Caco-2 (cell line): ENCODE data around the gene PDE11A. TPM values are rescaled to one million over a fixed set of nuclear protein-coding genes. Genes with fewer than 3 reads are reported as not detected.

Experiments used
- BruUV-seq: library from RNA; stranded (reverse); fragments of 400-500 nt; replicated peaks from 2 replicates; lab custom pipeline; 2021; lab: Mats Ljungman, UMichigan
- CTCF ChIA-PET: fragments of 300-600 bp; sonication (Branson Sonifier 250); formaldehyde crosslinking; loops from one replicate; lab custom pipeline; 2022; ENCODE audit warnings: antibody characterized with exemption; lab: Charles Lee
- POLR2A ChIA-PET: fragments of 300-600 bp; sonication (Branson Sonifier 250); formaldehyde crosslinking; loops from one replicate; lab custom pipeline; 2022; ENCODE audit warnings: antibody characterized with exemption; lab: Charles Lee
- DNase-seq, 2 experiments: peaks; one replicate each; pipeline versions ENCODE4 v3.0.0 to v3.0.0-alpha.2; 2020 to 2022
- H3K27me3 ChIP-seq: replicated peaks from 2 replicates; pipeline ENCODE4 v1.6.0; 2011; ENCODE audit warnings: low read length; ENCODE audit not compliant: control insufficient read depth, insufficient read depth
- H3K36me3 ChIP-seq: 2 replicates; pipeline ENCODE4 v1.5.1; 2011; ENCODE audit warnings: low read length; ENCODE audit not compliant: control insufficient read depth, insufficient read depth
- H3K4me1 ChIP-seq: fragments of 250-450 bp; sonication (Bioruptor Pico); 2 replicates; pipeline ENCODE4 v1.5.1; 2020; ENCODE audit warnings: mild to moderate bottlenecking
- H3K4me3 ChIP-seq: 2 replicates; pipeline ENCODE4 v1.5.1; 2011; ENCODE audit warnings: low read depth, mild to moderate bottlenecking, control low read depth, low read length
- H3K9me3 ChIP-seq: fragments of 250-450 bp; sonication (Bioruptor Pico); 2 replicates; pipeline ENCODE4 v1.5.1; 2020; ENCODE audit warnings: mild to moderate bottlenecking, moderate library complexity
- H3K27ac Mint-ChIP-seq: one replicate; pipeline ENCODE4 v1.8.0; 2022; ENCODE audit warnings: mixed read lengths; ENCODE audit not compliant: unreplicated experiment
- H3K27me3 Mint-ChIP-seq: one replicate; pipeline ENCODE4 v1.8.0; 2022; ENCODE audit warnings: mixed read lengths; ENCODE audit not compliant: insufficient read depth, unreplicated experiment
- H3K36me3 Mint-ChIP-seq: one replicate; pipeline ENCODE4 v1.8.0; 2022; ENCODE audit warnings: mild to moderate bottlenecking, mixed read lengths; ENCODE audit not compliant: insufficient read depth, unreplicated experiment
- H3K4me1 Mint-ChIP-seq: one replicate; pipeline ENCODE4 v1.8.0; 2022; ENCODE audit warnings: low read depth, mixed read lengths; ENCODE audit not compliant: unreplicated experiment
- H3K4me3 Mint-ChIP-seq: one replicate; pipeline ENCODE4 v1.8.0; 2022; ENCODE audit warnings: mild to moderate bottlenecking, moderate library complexity, mixed read lengths; ENCODE audit not compliant: unreplicated experiment
- H3K9me3 Mint-ChIP-seq: one replicate; pipeline ENCODE4 v1.8.0; 2022; ENCODE audit warnings: mixed read lengths; ENCODE audit not compliant: unreplicated experiment
- CTCF ChIP-seq, 2 experiments: fragments of 200-600 bp in 1 of 2; IDR thresholded peaks; 1 replicate in 1 of 2; 2 replicates in 1 of 2; pipeline versions ENCODE4 v1.5.1 to v1.8.0; 2011 to 2022; ENCODE audit warnings: antibody characterized with exemption in 1 of 2, control low read depth in 1 of 2, inconsistent platforms in 1 of 2, low read depth in 1 of 2, low read length in 1 of 2, mild to moderate bottlenecking in 1 of 2, moderate library complexity in 1 of 2; ENCODE audit not compliant: insufficient read depth in 1 of 2, severe bottlenecking in 1 of 2, unreplicated experiment in 1 of 2
- intact Hi-C: fragments of 100-400 bp; cut with micrococcal nuclease; formaldehyde crosslinking; loops from one replicate; pipeline ENCODE4 v1.10.0; 2022; ENCODE audit not compliant: unreplicated experiment
- total RNA-seq: library from RNA; stranded (reverse); gene quantifications from 2 replicates; pipeline ENCODE4 v1.2.3, GENCODE V29; 2022

The PDE11A gene
- total RNA-seq, 1 experiment from 2014 or later = 0.25 TPM

- Histone ChIP-seq H3K4me3 (no peak overlapping the region), H3K4me1 (no peaks in the 10 kb centered on the region), H3K36me3 (no peaks in the 10 kb centered on the region), H3K9me3 (no peaks in the 10 kb centered on the region), H3K27me3 (no peaks in the 10 kb centered on the region; the same call in 1 of the 2 replicates)
- ChIA-PET POLR2A (no interaction called here), CTCF (no interaction called here)
- no peak overlapping the region for H3K4me3 Mint-ChIP-seq
- H3K36me3 Mint-ChIP-seq = no peaks in the 10 kb centered on the region
- H3K27ac Mint-ChIP-seq = no peak overlapping the region
- DNase-seq = no peak
- H3K9me3 Mint-ChIP-seq = peaks cover 3% of the 10 kb centered on the region
- no peaks in the 10 kb centered on the region for H3K4me1 Mint-ChIP-seq
- no peak for TF ChIP-seq CTCF (IDR thresholded peaks at IDR 0.05; ENCODE audit: insufficient read depth in 1 of 2, low read depth in 1 of 2, low read length in 1 of 2, severe bottlenecking in 1 of 2, unreplicated experiment in 1 of 2)
- intact Hi-C loops = no loop called here
- peaks cover 3% of the 10 kb centered on the region for H3K27me3 Mint-ChIP-seq
- no TSS peak for BruUV-seq
These were observed 203.4 kb downstream of the PDE11A start for GRCh38 chr2:177869209-177869608.

- Histone ChIP-seq H3K27me3 (no peaks in the 10 kb centered on the region; the same call in 1 of the 2 replicates), H3K36me3 (no peaks in the 10 kb centered on the region), H3K9me3 (no peaks in the 10 kb centered on the region), H3K4me3 (no peak overlapping the region), H3K4me1 (no peaks in the 10 kb centered on the region)
- ChIA-PET POLR2A (no interaction called here), CTCF (no interaction called here)
- no peak overlapping the region for H3K4me3 Mint-ChIP-seq
- H3K27ac Mint-ChIP-seq = no peak overlapping the region
- H3K4me1 Mint-ChIP-seq = no peaks in the 10 kb centered on the region
- peaks cover 7% of the 10 kb centered on the region for H3K9me3 Mint-ChIP-seq
- intact Hi-C loops = no loop called here
- BruUV-seq = no TSS peak
- H3K27me3 Mint-ChIP-seq = peaks cover 6% of the 10 kb centered on the region
- TF ChIP-seq CTCF (IDR thresholded peaks at IDR 0.05; ENCODE audit: insufficient read depth in 1 of 2, low read depth in 1 of 2, low read length in 1 of 2, severe bottlenecking in 1 of 2, unreplicated experiment in 1 of 2) = no peak
- DNase-seq = no peak
- no peaks in the 10 kb centered on the region for H3K36me3 Mint-ChIP-seq
These were observed 203.8 kb downstream of the PDE11A start for GRCh38 chr2:177868806-177869205.

GRCh38 chr2:177857538-177857937 is 215.0 kb downstream of the PDE11A start:
- POLR2A ChIA-PET = no interaction called here
- Mint-ChIP-seq H3K27ac (no peak overlapping the region), H3K4me1 (peaks cover 2% of the 10 kb centered on the region), H3K27me3 (no peaks in the 10 kb centered on the region), H3K4me3 (no peak overlapping the region), H3K9me3 (peaks cover 11% of the 10 kb centered on the region), H3K36me3 (no peaks in the 10 kb centered on the region)
- Histone ChIP-seq H3K4me3 (no peak overlapping the region), H3K9me3 (peaks cover under 1% of the 10 kb centered on the region; the same call in 1 of the 2 replicates), H3K36me3 (no peaks in the 10 kb centered on the region), H3K4me1 (no peaks in the 10 kb centered on the region), H3K27me3 (no peaks in the 10 kb centered on the region)
- no peak for DNase-seq
- no peak for TF ChIP-seq CTCF (IDR thresholded peaks at IDR 0.05; ENCODE audit: insufficient read depth in 1 of 2, low read depth in 1 of 2, low read length in 1 of 2, severe bottlenecking in 1 of 2, unreplicated experiment in 1 of 2)
- CTCF ChIA-PET = no interaction called here
- intact Hi-C loops = no loop called here
- no TSS peak for BruUV-seq
